NCI-H524 (cell line): Measurements from ENCODE around the gene CAPN15.
"Not testable (repeated sequence)": the region's sequence is repeated elsewhere in the genome, so short reads cannot be mapped to it uniquely, and the experiment has no call there.

ENCODE experiments used
- DNase-seq, 2 experiments: peaks; one replicate each; lab custom pipeline; 2025; lab: John Stamatoyannopoulos, UW

CAPN15 gene

GRCh38 chr16:592518-593306 lies 65.2 kb downstream of the CAPN15 start:
- peak; percentile 53 to 63 for DNase-seq

- no peak for DNase-seq
Observed at GRCh38 chr16:593406-593805, 65.9 kb downstream of the CAPN15 start.

GRCh38 chr16:593807-594206 lies 66.3 kb downstream of the CAPN15 start:
- DNase-seq = no peak

DNA sequence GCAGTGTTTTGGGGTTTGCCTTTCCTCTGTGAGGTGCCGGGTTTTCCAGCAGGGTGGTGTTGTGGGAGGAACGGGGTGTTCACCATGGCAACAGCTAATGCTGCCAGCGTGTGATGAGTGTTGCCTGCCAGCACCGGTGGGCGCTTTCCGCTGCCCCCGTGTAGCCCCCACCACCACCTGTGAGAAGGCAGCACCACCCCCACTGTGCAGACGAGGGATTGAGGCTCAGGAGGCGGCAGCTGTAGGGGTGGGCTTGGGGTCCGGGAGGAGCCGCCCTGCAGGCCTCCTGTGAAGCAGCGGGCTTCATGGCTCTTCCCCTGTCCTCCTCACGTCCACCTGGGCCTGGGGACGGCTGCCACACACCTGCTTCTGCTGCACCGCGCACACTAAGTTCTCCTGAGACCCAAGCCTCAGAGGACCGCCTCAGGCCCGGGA lies 67.6 kb downstream of the CAPN15 start:
- DNase-seq = no peak

DNA sequence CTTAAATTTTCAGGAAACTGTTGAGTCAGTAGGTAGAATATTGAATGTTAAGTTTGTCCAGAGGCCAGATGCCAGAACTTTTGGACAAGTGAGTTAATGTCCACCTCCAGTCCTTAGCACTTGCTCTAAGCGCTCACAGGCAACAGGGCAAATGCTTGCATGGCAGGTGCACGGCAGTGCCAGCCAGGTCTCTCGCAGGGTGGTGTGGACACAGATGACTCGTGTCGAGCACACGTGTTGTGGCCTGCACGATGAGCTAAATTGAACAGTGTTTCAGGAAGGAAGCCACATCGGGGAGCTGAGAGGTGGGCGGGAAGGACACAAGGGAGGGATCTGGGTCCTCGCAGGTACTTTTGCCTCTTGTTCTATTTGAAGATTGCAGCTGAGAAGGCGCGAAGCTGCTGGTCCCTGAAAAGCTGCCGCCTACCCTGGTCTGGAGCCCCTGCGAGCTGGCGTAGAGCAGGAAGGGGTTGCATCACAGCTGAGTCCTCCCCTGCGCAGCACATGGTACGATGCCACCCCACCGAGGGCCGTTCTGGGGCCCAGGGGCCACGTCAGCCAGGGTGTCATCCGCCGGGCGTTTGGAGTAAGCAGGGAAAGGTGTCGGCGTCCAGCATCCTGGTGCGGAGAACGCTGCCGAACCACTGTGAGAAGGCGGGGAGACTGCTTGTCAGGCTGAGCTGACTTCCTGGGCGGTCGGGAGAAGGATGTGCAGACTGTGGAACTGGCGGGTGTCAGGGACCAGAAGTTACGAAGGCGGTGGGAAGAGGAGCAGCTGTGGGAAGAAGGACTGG lies 68.6 kb downstream of the CAPN15 start:
- DNase-seq = no peak

GRCh38 chr16:596736-597060 lies 69.2 kb downstream of the CAPN15 start:
- no peak for DNase-seq

GRCh38 chr16:597655-598054 lies 70.1 kb downstream of the CAPN15 start:
- not testable (repeated sequence) for DNase-seq

GRCh38 chr16:598823-599739 lies 71.6 kb downstream of the CAPN15 start:
- no peak for DNase-seq

DNA sequence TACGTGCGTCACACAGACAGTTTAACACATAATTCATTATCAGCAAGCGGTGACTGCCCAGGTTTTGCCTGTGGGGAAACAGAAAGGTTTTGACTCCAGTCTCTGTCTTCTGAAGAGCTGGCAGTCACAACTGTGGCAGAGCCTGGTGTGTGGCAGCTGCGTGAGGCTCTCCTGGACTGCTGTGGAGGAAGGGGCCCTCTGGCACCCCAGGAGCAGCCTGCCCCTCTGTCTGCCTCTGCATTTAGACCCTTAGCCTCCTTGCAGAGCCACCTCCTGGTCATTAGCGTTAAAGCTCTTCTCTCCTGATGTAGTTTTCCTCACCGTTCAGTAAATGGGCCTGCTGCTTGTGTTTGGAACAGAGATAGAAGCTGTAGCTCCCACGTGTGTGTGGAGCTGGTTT lies 73.3 kb downstream of the CAPN15 start:
- peak; percentile 32 to 78 for DNase-seq

- DNase-seq = no peak
Observed at GRCh38 chr16:603933-604332, 76.4 kb downstream of the CAPN15 start.
